ENCODE results near the gene ERC2.

The ERC2 gene

DNA sequence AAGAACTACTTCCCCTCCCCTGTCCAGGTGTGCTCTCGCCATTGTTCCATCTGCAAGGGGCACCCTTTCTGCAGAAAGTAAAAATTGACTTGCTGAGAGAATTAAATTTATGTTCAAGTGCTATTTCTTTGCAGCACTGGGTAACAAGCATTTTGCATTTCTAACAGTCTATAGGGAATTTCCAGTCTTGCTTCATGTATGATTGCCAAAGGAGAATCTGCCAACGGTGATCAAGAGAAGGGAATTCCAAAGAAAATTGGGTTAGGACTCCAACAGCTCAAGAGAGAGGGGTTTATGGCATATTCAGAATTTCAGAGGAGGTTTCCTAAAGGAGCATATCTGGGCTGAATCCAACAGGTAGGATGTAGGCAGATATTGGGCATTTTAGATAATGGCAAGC is 844.5 kb downstream of the ERC2 start:
- no peak for DNase-seq

- DNase-seq: no peak
Observed at GRCh38 chr3:55622733-55623132, 845.5 kb downstream of the ERC2 start.

DNA sequence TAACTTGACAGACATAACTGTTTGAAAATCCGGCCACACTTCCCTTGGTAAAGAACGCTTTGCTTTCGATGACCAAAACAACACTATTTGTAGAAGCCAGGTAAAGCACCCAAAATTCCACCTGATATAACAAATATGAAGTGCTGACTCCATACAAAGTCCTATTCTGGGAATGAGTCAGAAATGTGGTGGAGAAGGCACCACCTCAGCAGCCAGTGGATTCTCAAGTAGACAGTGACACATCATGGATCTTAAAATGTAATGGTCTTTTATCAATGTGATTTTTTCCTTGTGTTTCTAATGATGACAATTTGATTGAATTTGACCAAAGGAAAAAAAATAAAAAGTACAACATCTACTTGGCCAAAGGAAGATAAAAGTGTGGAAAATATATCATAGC is 846.2 kb downstream of the ERC2 start:
- no peak for DNase-seq

DNA sequence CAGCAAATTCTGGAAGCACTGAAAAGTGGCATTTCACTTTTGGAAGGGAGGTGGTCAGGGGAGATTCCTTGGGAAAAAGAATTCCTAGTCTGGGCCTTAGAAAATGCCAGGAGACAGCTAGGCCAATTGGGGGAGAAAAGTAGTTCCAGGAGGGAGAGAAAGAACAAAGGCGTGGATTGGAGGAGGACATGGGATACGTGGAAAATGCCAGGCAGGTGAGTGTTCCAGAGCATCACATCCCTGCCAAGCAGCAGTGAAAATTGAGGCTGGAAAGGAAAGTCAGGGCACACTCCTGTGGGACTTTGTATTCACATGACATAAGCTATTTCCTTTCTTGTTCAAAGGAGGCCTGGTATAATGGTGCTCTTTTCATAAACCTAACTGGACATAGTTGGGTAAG is 846.6 kb downstream of the ERC2 start:
- DNase-seq: no peak

GRCh38 chr3:55621026-55621422 is 847.2 kb downstream of the ERC2 start:
- no peak for DNase-seq

DNA sequence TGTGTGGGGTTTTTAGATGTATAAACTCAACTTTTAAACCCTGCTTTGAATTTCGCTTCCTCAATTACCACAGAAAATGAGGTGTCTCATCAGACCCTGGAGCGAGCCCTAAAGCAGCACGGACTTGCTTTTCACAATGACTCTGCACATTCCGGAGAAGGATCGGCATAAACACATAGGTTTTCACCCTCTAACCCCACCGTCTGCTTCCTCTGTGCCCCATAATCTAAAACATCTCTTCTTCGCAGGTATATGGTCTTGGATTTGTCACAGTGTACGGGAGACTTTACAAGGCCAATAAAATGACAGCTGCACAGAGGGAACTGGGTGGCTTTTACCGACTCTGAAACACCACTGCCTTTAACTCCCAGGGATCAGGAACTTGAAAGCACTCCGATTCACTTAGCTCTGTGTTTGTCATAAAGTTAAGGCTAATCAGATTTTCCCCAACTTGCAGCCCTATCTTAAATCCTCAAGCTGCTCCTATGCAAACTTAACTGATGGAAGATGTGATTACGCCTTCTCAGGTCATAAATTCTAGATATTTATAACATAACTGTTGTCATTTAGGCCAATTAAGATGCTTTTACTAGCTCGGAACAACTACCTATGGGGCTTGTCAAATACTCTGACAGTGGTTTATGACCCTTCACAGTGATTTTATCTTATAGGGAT is 847.8 kb downstream of the ERC2 start:
- DNase-seq: no peak

DNA sequence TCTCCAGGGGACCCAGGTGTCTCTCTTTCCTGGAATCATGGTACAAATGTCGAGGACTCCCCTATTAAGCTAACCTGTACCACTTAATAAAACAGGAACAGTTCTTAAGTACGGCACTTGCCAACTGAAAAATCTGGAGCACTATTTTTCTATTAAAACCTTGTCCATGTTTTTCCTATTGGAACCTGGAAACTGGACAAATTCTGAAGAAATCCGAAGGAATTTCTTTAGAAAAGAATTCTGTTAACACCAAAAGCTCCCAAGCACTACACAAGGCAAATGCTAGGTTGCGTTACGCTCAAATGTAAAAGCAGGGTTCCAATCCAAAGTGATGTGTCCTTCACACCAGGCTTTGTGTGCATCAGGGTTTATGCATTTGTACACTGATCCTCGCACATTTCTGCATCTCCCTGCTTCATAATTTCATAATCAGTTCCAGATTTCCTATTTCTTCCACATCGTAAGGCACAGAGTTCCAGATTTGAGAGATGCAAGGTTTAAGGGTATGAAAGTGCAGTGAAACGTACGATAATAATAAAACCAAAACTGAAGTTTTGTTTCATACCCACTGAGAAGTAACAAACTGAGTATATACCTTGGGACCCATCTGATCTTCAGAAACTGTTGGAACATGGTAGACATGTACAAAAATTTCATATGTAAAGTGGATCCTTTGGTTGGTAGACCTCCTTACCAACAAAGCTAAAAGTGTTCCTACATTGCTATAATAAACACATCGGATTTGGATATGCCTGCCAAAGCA is 849.0 kb downstream of the ERC2 start:
- DNase-seq: no peak

GRCh38 chr3:55617385-55617784 is 850.9 kb downstream of the ERC2 start:
- DNase-seq: no peak

DNA sequence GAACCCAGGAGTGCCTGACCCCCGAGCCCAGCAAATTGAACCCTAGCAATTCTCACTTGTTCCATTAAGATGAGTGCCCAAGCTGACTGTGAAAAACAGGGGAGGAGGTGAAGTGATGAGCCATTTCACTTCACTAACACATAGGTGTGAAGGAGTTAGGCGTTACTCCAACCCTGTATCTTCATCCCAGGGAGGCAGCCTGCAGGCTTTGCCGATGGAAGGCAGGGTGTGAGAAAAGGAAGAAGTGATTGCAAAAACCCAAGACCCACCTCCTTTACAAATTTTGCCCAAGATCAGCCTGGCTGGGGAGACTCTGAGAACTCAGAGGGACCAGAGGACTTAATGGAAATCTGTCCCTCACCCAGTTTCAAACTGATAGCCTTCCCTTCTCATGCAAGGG is 851.5 kb downstream of the ERC2 start:
- no peak for DNase-seq

- DNase-seq: no peak
Observed at GRCh38 chr3:55615694-55616295, 852.5 kb downstream of the ERC2 start.

DNA sequence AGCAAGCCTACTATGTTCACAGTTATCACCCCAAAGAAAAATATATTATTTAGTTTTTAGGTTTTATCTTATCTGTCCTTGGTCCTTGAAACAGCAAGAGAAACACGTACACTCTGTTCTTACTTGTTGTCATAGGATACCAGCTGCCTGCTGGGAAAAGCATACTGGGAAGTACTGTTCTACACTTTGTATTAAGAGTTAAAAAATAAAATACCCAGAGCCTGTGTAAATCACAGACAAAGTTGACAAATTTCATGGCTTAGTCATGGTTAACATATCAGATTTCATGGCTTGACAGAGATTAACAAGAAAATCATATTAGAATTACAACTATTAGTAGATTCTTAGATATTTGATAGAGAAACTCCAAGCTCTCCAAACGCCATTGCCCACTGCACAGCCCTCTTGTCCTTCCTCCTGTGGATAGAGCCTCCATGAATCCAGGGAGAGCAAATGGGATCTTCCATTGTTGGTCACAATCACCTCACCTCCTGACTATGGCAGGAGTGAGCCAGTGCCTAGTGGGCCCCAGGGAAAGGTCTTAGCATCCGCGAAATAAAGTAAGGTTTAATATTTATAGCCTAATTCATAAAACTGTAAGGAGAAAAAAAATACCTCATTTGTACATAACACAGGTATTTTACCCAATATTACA is 853.1 kb downstream of the ERC2 start:
- DNase-seq: no peak

DNA sequence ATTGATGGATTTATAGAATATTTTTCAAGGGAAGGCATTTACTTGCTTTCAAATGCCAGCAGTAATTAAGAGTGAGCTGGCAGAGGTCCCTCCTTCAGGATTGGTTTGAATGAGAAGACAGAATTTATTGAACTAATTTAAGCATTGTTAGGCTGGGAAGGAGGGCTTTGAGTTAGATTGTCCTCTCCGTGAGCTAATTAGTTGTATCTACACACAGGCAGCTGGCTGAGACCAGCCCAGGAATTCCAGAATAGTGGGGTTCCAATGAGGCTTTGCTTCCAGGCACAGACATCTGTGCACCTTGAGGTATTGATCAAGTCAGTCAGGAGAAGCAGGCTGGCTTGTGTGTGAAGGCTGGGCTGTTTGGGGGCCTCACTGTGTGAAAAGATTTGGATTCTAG is 857.1 kb downstream of the ERC2 start:
- DNase-seq: no peak

- DNase-seq: no peak
Observed at GRCh38 chr3:55609230-55609827, 858.9 kb downstream of the ERC2 start.

DNA sequence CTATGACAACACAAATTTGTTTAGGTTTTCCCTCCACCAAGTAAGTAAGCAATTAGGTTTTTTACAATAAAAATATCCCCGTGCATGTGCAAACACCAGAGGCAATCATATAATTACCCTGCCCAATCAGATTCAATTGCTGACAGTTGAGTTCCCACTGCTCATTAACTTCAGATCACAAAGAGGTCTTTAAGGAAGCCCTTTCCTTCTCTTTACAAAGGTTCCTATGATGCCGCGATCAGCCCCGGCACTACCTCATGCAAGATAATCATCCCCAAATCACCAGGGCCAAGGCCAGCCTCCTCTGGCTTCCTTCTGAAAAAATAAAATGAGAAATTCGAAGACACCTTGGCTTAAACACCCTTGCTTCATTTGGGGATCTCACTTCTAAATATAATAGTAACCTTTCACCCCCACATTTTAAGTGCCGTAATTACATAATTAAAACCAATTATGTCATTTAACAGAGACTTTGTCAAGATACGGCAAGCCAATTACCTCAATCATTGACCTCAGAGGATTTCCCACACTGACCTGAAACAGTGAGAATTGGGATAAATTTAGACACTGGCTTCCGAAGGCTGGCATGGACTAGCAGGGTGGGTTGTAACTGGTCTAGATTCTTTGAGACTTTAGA is 859.8 kb downstream of the ERC2 start:
- DNase-seq: no peak

- no peak for DNase-seq
Observed at GRCh38 chr3:55607844-55608243, 860.4 kb downstream of the ERC2 start.

DNA sequence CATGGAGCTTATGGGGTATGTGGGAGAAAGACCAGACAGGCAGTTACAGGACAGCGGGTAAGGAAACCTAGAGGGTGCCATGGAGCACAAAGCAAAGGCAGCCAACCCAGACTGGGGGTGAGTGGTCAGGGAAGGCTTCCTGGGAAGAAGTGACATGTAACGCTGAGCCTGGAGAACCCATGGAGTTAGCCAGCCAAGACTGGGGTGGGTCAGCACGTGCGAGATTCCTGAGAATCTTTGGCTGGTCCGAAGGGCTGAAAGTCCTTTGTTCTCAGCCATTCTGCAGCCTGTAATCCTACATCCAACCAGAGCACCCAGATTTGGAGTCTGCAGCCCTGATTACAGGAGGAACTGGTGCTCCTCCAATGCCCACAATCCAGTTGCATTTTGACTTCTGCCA is 861.1 kb downstream of the ERC2 start:
- DNase-seq: no peak

- DNase-seq: no peak
Observed at GRCh38 chr3:55605443-55606236, 862.6 kb downstream of the ERC2 start.

DNA sequence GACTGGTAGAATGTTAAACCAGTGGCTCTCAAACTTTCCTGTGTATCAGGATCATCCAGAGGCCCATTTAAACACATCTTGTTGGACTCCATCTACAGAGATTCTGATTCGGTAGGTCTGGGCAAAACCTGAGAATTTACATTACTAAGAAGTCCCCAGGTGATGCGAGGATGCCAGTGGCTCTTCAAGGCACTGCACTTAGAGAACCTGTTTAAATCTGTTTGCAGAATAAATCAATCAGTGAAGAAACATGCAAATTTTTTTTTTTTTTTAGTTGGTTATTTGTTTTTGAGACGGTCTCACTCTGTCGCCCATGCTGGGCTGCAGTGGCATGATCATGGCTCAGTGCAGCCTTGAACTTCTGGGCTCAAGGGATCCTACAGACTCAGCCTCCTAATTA is 863.4 kb downstream of the ERC2 start:
- DNase-seq: no peak

GRCh38 chr3:55604402-55604801 is 863.9 kb downstream of the ERC2 start:
- no peak for DNase-seq

GRCh38 chr3:55601366-55602080 is 866.7 kb downstream of the ERC2 start:
- DNase-seq: no peak

- no peak for DNase-seq
Observed at GRCh38 chr3:55598224-55598623, 870.0 kb downstream of the ERC2 start.
